IPS-18c (cell line): ENCODE data around the gene PHC2.

ENCODE experiments used
- H3K4me3 ChIP-seq: 2 replicates; pipeline ENCODE4 v1.7.0; 2013; ENCODE audit warnings: low read depth, mild to moderate bottlenecking, low read length, moderate library complexity; ENCODE audit not compliant: insufficient read depth
- H3K9me3 ChIP-seq: one replicate; pipeline ENCODE4 v1.6.1; 2013; ENCODE audit warnings: mild to moderate bottlenecking, low read length, moderate library complexity; ENCODE audit not compliant: control insufficient read depth, insufficient read depth

Gene PHC2

DNA sequence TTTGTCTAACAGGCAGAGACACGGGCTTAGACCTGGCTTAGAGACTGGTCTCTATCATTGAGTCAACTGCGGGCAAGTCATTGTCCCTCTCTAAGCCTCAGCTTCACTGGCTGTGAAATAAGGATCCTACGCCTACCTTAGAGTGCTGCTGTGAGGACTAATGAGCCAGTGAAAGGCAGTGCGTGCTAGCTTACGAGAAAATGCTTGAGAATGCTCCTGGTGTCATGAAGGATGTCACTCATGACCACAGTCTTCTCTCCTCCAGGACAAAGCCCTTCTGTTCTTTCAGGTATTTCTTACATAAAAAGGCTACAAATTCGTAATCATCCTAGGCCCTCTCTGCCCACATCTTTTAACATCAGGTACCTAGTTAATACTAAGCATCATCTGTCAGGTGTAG, 93.5 kb downstream of the PHC2 start:
- Histone ChIP-seq H3K4me3 (no peak overlapping the region), H3K9me3 (no peaks in the 10 kb centered on the region)

- Histone ChIP-seq H3K4me3 (no peak overlapping the region), H3K9me3 (no peaks in the 10 kb centered on the region)
Observed at GRCh38 chr1:33336580-33336979, 94.3 kb downstream of the PHC2 start.

GRCh38 chr1:33335020-33335419, 95.9 kb downstream of the PHC2 start:
- Histone ChIP-seq H3K4me3 (no peak overlapping the region), H3K9me3 (no peaks in the 10 kb centered on the region)

DNA sequence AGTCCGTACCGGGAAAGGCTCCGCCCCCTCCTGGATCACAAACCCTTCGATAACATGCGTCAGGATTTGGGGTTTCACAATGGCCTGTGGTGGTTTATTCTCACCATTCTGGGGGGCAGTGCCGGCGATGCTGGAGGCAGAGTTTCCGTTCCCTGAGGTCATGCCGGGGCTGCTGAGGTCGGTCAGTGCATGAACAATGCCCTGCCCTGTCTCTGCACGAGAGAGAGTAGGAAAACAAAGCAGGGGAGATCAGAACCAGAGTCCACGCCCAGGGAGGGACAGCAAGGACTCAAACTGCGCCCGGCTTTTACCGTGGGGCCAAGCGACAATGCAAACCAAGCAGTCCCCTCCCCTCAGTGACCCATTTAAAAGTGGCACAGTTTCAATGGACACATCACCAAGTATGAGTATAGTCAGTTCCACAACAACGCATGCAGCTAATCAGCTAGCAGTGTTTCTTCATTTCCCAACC, 96.8 kb downstream of the PHC2 start:
- Histone ChIP-seq H3K9me3 (no peaks in the 10 kb centered on the region), H3K4me3 (no peak overlapping the region)

DNA sequence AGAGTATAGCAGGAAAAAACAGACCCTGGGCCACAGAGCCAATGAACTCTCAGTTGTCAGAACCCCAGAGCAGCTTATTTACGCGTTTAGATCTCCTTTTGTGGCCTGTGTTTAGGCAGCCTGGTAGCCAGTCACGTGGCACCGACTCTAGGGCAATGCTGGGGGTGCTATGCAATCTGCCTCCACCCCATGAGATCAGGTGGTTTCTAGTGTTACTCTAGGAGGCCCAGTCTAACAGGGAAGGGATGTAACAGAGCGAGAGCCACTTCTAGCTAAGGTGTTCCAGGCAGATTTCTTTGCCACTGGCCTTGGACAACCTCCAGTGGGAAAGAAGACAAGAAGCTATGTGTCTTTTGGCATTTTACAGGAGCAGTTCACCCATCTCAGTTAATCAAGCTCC, 98.0 kb downstream of the PHC2 start:
- Histone ChIP-seq H3K4me3 (no peak overlapping the region), H3K9me3 (no peaks in the 10 kb centered on the region)

DNA sequence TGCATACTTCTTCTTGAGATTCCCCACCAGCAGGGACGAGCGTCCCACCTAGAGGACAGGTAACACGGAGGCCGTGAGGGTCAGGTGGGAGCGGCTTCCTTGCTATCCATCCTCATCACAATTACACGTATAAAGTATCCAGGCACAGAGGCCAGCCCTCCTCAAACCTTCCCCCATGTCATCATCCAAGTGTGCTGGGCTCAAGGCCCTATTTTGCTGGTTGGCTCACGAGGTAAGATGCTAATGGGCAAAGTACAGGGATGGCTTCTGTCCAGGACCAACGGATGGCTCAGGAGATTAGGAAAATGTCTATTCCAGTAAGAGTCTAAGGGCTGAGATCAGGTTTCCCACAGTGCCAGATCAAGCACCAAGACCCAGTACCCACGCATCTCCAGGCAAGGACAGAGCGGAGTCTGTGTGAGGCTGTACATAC, 98.5 kb downstream of the PHC2 start:
- H3K4me3 ChIP-seq, result no peak overlapping the region
- peaks cover 2% of the 10 kb centered on the region for H3K9me3 ChIP-seq

GRCh38 chr1:33331444-33332356, 99.2 kb downstream of the PHC2 start:
- no peak overlapping the region for H3K4me3 ChIP-seq
- H3K9me3 ChIP-seq, result peaks cover 2% of the 10 kb centered on the region

DNA sequence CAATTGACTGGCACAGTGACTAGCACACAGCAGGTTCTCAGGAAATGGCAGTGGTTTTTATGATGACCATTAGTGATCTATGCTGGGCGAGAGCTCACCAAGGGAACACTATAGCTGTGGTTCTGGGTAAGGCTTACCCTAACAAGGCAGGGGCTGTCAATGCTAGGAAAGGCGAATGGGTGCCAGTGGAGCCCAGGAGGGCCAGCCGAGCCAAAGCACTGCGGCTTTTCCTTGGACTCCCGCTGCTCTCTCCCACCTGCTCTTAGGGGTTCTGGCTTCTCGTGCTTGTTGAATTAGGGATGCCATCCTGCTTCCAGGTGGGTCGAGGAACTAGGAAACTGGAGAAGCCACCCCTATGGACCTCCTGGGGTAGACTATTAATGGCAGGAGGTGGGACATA, 100.0 kb downstream of the PHC2 start:
- Histone ChIP-seq H3K4me3 (no peak overlapping the region), H3K9me3 (peaks cover 2% of the 10 kb centered on the region)

DNA sequence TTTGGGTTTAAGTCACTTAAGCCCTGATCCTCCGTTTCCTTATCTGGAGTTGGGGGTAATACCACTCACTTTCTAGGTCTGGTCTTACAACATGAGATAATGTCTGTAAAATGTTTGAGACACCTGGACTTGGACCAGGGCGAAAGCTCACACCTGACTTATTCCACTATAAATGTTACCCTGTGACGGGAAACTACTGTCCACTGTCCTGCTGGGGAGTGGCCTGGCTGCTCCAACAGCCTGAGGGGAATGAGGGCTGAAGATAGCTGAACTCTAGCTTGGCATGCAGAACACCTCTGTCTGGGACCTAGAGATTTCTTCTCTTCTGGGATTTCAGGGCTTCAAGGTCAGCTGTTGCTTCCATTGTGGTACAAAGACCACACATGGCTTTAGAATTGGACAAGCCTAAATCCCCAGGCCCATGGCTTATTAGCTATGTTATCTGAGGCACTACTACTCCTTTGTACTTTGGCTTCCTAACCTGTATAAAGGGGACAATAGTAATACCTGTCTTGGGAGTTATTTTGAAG, 100.5 kb downstream of the PHC2 start:
- H3K9me3 ChIP-seq, result peaks cover 2% of the 10 kb centered on the region

GRCh38 chr1:33329600-33330305, 101.1 kb downstream of the PHC2 start:
- H3K4me3 ChIP-seq, result no peak overlapping the region
- H3K9me3 ChIP-seq, result peaks cover 2% of the 10 kb centered on the region

More for the DNA sequence above, 100.5 kb downstream of the PHC2 start:
- no peak overlapping the region for H3K4me3 ChIP-seq

DNA sequence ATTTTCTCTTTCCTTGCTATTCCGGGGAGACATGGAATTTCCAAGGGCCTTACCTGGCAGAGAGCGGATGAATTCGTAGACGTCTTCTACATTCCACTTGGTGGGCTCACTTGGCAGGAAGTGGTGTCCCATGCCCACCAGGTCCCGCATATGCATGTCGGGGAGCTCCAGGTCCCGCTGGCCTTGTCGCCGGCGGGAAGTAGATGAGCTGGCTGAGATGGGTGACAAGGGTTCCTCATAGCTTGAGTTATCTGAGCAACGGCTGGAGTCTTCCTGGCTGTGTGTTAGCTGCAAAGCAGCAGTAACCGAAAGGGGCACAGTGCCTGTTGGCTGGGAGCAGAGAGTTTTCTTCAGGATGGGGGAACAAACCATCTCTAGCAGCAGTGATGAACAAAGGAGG, 102.1 kb downstream of the PHC2 start:
- Histone ChIP-seq H3K9me3 (peaks cover 3% of the 10 kb centered on the region), H3K4me3 (no peak overlapping the region)

- H3K9me3 ChIP-seq, result peaks cover 5% of the 10 kb centered on the region
- H3K4me3 ChIP-seq, result no peak overlapping the region
Observed at GRCh38 chr1:33327587-33328325, 103.1 kb downstream of the PHC2 start.

DNA sequence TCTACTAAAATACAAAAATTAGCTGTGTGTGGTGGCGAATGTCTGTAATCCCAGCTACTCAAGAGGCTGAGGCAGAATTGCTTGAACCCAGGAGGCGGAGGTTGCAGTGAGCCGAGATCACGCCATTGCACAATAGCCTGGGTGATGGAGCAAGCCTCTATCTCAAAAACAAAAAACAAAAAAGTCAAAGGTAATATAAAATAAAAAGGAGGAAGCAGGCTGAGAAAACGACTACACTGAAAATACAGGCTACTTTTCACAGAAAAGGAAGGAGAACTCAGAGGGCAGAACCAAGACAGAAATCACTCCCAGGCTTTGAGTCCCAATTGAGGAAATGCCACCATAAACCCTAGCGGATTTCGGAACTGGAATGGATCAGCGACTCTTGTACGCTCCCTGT, 104.1 kb downstream of the PHC2 start:
- peaks cover 5% of the 10 kb centered on the region for H3K9me3 ChIP-seq
- no peak overlapping the region for H3K4me3 ChIP-seq

DNA sequence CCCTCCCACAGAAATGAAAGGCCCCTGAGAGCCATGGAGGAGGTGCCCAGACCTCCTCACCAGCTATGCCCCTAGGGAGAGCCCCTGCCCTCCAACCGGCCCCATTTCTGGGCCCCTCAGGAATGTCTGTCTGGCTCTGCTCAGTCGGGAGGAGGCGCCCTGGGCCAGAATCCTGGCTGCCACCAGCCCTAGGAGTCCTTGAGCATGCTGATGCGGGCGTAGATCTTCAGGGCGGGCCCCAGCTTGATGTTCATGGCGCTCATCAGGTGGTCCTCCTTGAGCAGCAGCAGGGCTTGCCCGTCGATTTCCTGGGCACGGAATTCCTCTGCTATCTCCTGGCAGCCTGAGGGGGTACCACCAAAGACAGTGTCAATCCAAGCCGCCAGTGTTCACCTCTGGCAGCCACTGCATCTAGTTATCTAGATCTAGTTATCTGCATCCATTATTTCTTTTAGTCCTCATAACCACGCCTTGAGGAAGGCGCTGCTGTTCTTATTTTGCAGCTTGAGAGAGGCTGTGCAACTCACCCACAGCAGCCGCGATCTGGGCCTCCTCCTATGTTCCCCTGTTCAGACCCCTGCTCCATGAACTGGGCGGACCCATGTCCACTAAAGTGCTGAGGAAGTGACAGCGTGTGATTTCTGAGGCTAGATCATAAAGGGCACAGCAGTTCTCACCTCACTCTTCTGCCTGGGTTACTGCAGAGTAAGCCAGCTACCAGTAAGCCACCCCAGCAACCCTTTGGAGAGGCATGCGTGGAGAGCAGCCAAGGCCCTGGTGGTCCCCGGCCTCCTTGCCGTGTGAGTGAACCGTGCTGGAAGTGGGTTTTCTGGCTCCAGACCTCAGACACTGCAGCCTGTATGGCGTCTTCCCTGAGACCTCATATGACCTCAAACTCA, 106.0 kb downstream of the PHC2 start:
- H3K4me3 ChIP-seq, result no peak overlapping the region
- peaks cover 5% of the 10 kb centered on the region for H3K9me3 ChIP-seq

DNA sequence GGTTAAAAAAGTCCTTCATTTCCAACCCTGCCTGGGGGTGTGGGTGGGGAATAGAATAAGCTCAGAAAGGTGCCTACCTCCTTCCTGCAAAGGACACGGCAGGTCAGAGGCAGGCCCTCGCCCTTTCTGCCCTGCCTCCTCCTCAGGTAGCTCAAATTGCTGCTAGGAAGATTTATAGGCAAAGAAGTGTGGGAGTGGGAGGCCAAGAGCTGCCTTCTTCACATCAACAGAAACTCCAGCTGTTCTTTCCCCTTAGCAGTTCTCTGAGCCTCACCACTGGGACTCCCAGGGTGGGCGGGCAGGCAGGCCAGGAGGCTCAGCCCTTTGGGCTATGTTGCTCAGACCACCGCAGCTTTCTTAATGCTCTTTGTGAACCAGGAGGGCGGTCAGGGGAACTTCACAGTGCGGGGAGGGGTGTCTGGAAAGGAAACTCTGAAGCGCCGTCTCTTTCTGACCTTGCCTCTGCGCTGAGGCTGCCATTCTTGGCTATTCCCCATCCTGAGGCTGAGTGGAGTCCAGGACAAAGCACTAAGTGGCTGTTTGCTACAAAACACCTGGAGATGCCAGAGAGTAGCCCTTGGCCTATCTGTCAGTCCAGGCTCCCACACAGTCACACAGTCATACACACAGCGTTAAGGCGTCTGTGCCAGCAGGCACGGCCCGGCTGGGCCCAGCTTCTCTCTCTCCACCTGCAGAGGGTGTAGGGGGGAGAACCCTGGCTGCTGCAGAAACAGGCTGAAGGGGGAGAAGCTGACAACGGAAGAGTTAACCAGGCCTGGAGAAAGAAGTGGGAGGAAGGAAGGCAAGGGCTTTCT, 107.0 kb downstream of the PHC2 start:
- H3K4me3 ChIP-seq, result no peak overlapping the region
- peaks cover 5% of the 10 kb centered on the region for H3K9me3 ChIP-seq
